Mesenchymal stem cell (in vitro differentiated cells and primary cell): Measurements from ENCODE around the gene SUGP1.

Experiments
- DNase-seq: peaks from one replicate; pipeline ENCODE4 v3.0.0-alpha.2; 2013
- H2AFZ ChIP-seq: one replicate; pipeline ENCODE4 v1.6.1; 2013; ENCODE audit warnings: low read depth, mild to moderate bottlenecking, control low read depth, inconsistent platforms, low read length, moderate library complexity
- H2AK5ac ChIP-seq: 2 replicates; pipeline ENCODE4 v1.6.1; 2013; ENCODE audit warnings: low read length, moderate library complexity, mild to moderate bottlenecking, inconsistent platforms; ENCODE audit not compliant: severe bottlenecking
- H2BK120ac ChIP-seq: one replicate; pipeline ENCODE4 v1.6.1; 2013; ENCODE audit warnings: low read depth, mild to moderate bottlenecking, inconsistent platforms, low read length, moderate library complexity
- H2BK12ac ChIP-seq, 2 experiments: one replicate each; pipeline ENCODE4 v1.6.1; 2013; ENCODE audit warnings: inconsistent platforms in 2 of 2, low read length in 2 of 2, mild to moderate bottlenecking in 2 of 2, moderate library complexity in 2 of 2, control low read depth in 1 of 2
- H2BK15ac ChIP-seq: one replicate; pipeline ENCODE4 v1.6.1; 2013; ENCODE audit warnings: mild to moderate bottlenecking, low read depth, inconsistent platforms; ENCODE audit not compliant: poor library complexity, severe bottlenecking
- H2BK5ac ChIP-seq: 2 replicates; pipeline ENCODE4 v1.6.1; 2013; ENCODE audit warnings: low read depth, mild to moderate bottlenecking, low read length, control low read depth, inconsistent platforms; ENCODE audit not compliant: poor library complexity, severe bottlenecking
- H3K14ac ChIP-seq, 2 experiments: one replicate each; pipeline ENCODE4 v1.6.1; 2013; ENCODE audit warnings: inconsistent platforms in 2 of 2, low read length in 2 of 2, control low read depth in 1 of 2, mild to moderate bottlenecking in 1 of 2, moderate library complexity in 1 of 2
- H3K18ac ChIP-seq, 2 experiments: one replicate each; pipeline ENCODE4 v1.6.1; 2013; ENCODE audit warnings: inconsistent platforms in 2 of 2, low read length in 2 of 2, control low read depth in 1 of 2, low read depth in 1 of 2, mild to moderate bottlenecking in 1 of 2
- H3K23ac ChIP-seq, 2 experiments: one replicate each; pipeline ENCODE4 v1.6.1; 2013; ENCODE audit warnings: inconsistent platforms in 2 of 2, low read length in 2 of 2, mild to moderate bottlenecking in 2 of 2, moderate library complexity in 2 of 2, control low read depth in 1 of 2
- H3K27ac ChIP-seq: 2 replicates; pipeline ENCODE4 v1.5.1; 2013; ENCODE audit warnings: mild to moderate bottlenecking, moderate library complexity, low read length, control low read depth, inconsistent platforms; ENCODE audit not compliant: poor library complexity, severe bottlenecking
- H3K27me3 ChIP-seq, 2 experiments: 2 replicates each; pipeline versions ENCODE4 v1.6.1 to v1.7.0; 2013; ENCODE audit warnings: low read length in 2 of 2, mild to moderate bottlenecking in 2 of 2, moderate library complexity in 2 of 2, control low read depth in 1 of 2, inconsistent platforms in 1 of 2; ENCODE audit not compliant: control insufficient read depth in 1 of 2, insufficient read depth in 1 of 2
- H3K36me3 ChIP-seq, 2 experiments: 2 replicates each; pipeline versions ENCODE4 v1.6.1 to v1.7.0; 2013; ENCODE audit warnings: low read length in 2 of 2, control low read depth in 1 of 2, inconsistent platforms in 1 of 2, low read depth in 1 of 2, mild to moderate bottlenecking in 1 of 2; ENCODE audit not compliant: insufficient read depth in 2 of 2, control insufficient read depth in 1 of 2
- H3K4ac ChIP-seq, 2 experiments: one replicate each; pipeline ENCODE4 v1.6.1; 2013; ENCODE audit warnings: inconsistent platforms in 2 of 2, low read length in 2 of 2, mild to moderate bottlenecking in 2 of 2, moderate library complexity in 2 of 2, control low read depth in 1 of 2, low read depth in 1 of 2
- H3K4me1 ChIP-seq: 2 replicates; pipeline ENCODE4 v1.6.1; 2013; ENCODE audit warnings: low read depth, low read length, control low read depth; ENCODE audit not compliant: control insufficient read depth, insufficient read depth
- H3K4me2 ChIP-seq: 2 replicates; pipeline ENCODE4 v1.6.1; 2013; ENCODE audit warnings: low read length, mild to moderate bottlenecking, inconsistent platforms; ENCODE audit not compliant: poor library complexity, severe bottlenecking
- H3K4me3 ChIP-seq, 2 experiments: 2 replicates each; pipeline versions ENCODE4 v1.5.1 to v1.7.0; 2013; ENCODE audit warnings: low read length in 2 of 2, mild to moderate bottlenecking in 2 of 2, control low read depth in 1 of 2, low read depth in 1 of 2; ENCODE audit not compliant: insufficient read depth in 1 of 2
- H3K79me1 ChIP-seq: replicated peaks from 2 replicates; pipeline ENCODE4 v1.6.1; 2013; ENCODE audit warnings: mild to moderate bottlenecking, control low read depth, low read length, inconsistent platforms; ENCODE audit not compliant: poor library complexity, severe bottlenecking
- H3K9ac ChIP-seq: 2 replicates; pipeline ENCODE4 v1.7.0; 2013; ENCODE audit warnings: mild to moderate bottlenecking, low read length, moderate library complexity
- H3K9me3 ChIP-seq: 2 replicates; pipeline ENCODE4 v1.7.0; 2013; ENCODE audit warnings: mild to moderate bottlenecking, low read length; ENCODE audit not compliant: control insufficient read depth
- H4K8ac ChIP-seq: one replicate; pipeline ENCODE4 v1.6.1; 2013; ENCODE audit warnings: inconsistent platforms, mild to moderate bottlenecking, low read length, moderate library complexity
- H4K91ac ChIP-seq: one replicate; pipeline ENCODE4 v1.6.1; 2013; ENCODE audit warnings: mild to moderate bottlenecking, low read length, inconsistent platforms
- WGBS: methylation state at CpG from one replicate; pipeline ENCODE4 v1.1.7; 2013; ENCODE audit warnings: mixed read lengths; 5-methylcytosine and 5-hydroxymethylcytosine counted together

Gene SUGP1

DNA sequence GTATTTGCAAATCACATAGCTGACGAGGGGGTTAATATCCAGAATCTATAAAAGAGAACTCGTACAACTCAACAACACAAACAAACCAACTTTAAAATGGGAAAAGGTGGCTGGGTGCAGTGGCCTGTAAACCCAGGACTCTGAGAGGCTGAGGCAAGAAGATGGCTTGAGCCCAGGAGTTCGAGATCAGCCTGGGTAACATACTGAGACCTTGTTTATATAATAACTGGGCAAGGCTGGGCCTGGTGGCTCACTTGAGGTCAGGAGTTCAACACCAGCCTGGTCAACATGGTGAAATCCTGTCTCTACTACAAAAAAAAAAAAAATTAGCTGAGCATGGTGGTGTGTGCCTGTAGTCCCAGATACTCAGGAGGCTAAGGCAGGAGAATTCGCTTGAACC, 25.4 kb downstream of the SUGP1 start:
- Histone ChIP-seq H2BK15ac (no peak overlapping the region), H3K4me3 (no peak overlapping the region), H3K27ac (no peak overlapping the region), H3K4me1 (no peaks in the 10 kb centered on the region), H4K8ac (no peak overlapping the region), H3K4me2 (no peak overlapping the region), H3K79me1 (peaks cover 8% of the 10 kb centered on the region), H3K36me3 (peaks cover 39 to 56% of the 10 kb centered on the region in 2 experiments), H3K23ac (no peak overlapping the region), H2BK5ac (no peak overlapping the region), H4K91ac (no peak overlapping the region), H2AFZ (no peak overlapping the region), H3K27me3 (no peaks in the 10 kb centered on the region), H2AK5ac (no peak overlapping the region), H3K9me3 (no peaks in the 10 kb centered on the region), H3K9ac (no peak overlapping the region), H3K4ac (no peak overlapping the region), H2BK12ac (no peak overlapping the region), H2BK120ac (no peak overlapping the region), H3K18ac (no peak overlapping the region), H3K14ac (no peak overlapping the region)
- 100% methylated on average over 2 of the region's 4 CpGs for WGBS
- no peak for DNase-seq

DNA sequence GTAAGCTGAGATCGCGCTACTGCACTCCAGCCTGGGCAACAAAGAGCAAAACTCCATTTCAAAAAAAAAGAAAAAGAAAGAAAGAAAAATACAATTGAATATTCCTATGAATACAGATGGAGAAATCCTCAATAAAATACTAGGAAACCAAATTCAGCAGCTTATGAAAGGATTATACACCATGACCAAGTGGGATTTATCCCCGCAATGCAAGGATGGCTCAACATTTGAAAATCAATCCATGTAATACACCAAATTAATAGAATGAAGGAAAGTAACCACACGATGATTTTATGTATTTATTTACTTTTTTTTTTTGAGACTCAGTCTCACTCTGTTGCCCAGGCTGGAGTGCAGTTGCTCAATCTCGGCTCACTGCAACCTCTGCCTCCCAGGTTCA, 27.7 kb downstream of the SUGP1 start:
- no peak overlapping the region for H3K4me3 ChIP-seq
- no peak overlapping the region for H2BK120ac ChIP-seq
- no peak overlapping the region for H4K91ac ChIP-seq
- no peak overlapping the region for H3K14ac ChIP-seq
- H3K27ac ChIP-seq = no peak overlapping the region
- H3K4ac ChIP-seq = no peak overlapping the region
- no peak overlapping the region for H2BK12ac ChIP-seq
- no peak overlapping the region for H2BK5ac ChIP-seq
- H3K4me2 ChIP-seq = no peak overlapping the region
- H3K18ac ChIP-seq = no peak overlapping the region
- WGBS = 96% methylated on average over 2 of the region's 5 CpGs
- H3K4me1 ChIP-seq = no peaks in the 10 kb centered on the region
- no peak overlapping the region for H2AK5ac ChIP-seq
- no peak overlapping the region for H3K9ac ChIP-seq
- peaks cover 31 to 67% of the 10 kb centered on the region in 2 experiments for H3K36me3 ChIP-seq
- H3K23ac ChIP-seq = no peak overlapping the region
- H2AFZ ChIP-seq = no peak overlapping the region
- no peak overlapping the region for H4K8ac ChIP-seq
- DNase-seq = no peak
- peaks cover 15% of the 10 kb centered on the region for H3K79me1 ChIP-seq
- no peaks in the 10 kb centered on the region for H3K9me3 ChIP-seq
- H3K27me3 ChIP-seq = no peaks in the 10 kb centered on the region
- no peak overlapping the region for H2BK15ac ChIP-seq

DNA sequence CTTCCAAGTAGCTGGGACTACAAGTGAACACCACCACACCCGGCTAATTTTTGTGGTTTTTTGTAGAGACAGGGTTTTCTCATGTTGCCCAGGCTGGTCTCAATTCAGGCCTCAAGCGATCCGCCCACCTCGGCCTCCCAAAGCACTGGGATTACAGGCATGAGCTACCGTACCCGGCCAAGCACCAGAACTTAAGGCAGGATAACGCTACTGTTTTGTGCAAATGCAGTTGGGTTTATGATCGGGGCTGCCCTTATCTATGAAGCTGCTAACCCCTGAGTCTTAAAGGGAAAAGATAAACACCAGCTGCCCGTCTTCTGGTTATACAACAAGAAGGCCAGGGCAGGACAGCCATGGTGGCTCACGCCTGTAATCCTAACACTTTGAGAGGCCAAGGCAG, 34.6 kb downstream of the SUGP1 start:
- no peak for DNase-seq
- 93% methylated on average over 10 of the region's 10 CpGs for whole genome bisulfite sequencing

DNA sequence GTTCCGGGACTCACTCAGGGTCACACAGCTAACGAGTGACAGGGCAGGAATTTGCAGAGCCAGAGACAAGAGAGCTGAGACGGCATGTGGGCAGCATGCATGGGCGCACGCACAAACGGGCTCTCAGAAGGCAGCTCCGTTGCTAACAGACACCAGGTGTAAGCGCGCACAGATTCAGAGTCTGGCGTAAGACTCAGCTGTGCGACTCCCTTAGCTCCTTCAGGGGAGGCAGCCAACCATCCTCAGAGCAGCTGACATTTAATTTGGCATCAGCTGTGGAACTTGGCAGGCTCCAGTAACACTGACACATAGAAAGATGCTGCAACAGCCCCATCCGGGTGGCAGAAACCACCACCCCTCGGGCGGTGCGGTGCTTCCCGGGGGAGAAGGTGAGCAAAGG, 39.7 kb downstream of the SUGP1 start:
- H2BK120ac ChIP-seq = no peak overlapping the region
- peaks cover 64 to 68% of the 10 kb centered on the region in 2 experiments for H3K36me3 ChIP-seq
- peaks cover 4% of the 10 kb centered on the region for H3K79me1 ChIP-seq
- H2BK12ac ChIP-seq = no peak overlapping the region
- H3K4me3 ChIP-seq = no peak overlapping the region
- H3K23ac ChIP-seq = no peak overlapping the region
- no peaks in the 10 kb centered on the region for H3K9me3 ChIP-seq
- no peak overlapping the region for H3K4ac ChIP-seq
- no peak overlapping the region for H2BK5ac ChIP-seq
- H2BK15ac ChIP-seq = no peak overlapping the region
- no peak overlapping the region for H2AK5ac ChIP-seq
- no peak overlapping the region for H4K8ac ChIP-seq
- H3K4me1 ChIP-seq = peaks cover 46% of the 10 kb centered on the region
- H2AFZ ChIP-seq = no peak overlapping the region
- no peak overlapping the region for H3K18ac ChIP-seq
- H3K9ac ChIP-seq = no peak overlapping the region
- no peak overlapping the region for H3K14ac ChIP-seq
- no peak overlapping the region for H3K27ac ChIP-seq
- 96% methylated on average over 16 of the region's 16 CpGs for WGBS
- no peak for DNase-seq
- no peak overlapping the region for H3K4me2 ChIP-seq
- H3K27me3 ChIP-seq = no peaks in the 10 kb centered on the region
- no peak overlapping the region for H4K91ac ChIP-seq

More for the DNA sequence above, 34.6 kb downstream of the SUGP1 start:
- Histone ChIP-seq H3K14ac (no peak overlapping the region), H3K9me3 (no peaks in the 10 kb centered on the region), H3K27ac (no peak overlapping the region), H3K18ac (no peak overlapping the region), H4K8ac (no peak overlapping the region), H3K23ac (no peak overlapping the region), H3K27me3 (no peaks in the 10 kb centered on the region), H3K9ac (no peak overlapping the region), H3K79me1 (peaks cover 16% of the 10 kb centered on the region), H4K91ac (no peak overlapping the region), H2BK120ac (no peak overlapping the region), H2AFZ (no peak overlapping the region), H2BK5ac (no peak overlapping the region), H3K4me1 (peaks cover 5% of the 10 kb centered on the region), H2AK5ac (no peak overlapping the region), H3K4me2 (no peak overlapping the region), H3K4ac (no peak overlapping the region), H2BK15ac (no peak overlapping the region), H2BK12ac (no peak overlapping the region), H3K36me3 (peaks cover 47 to 66% of the 10 kb centered on the region in 2 experiments), H3K4me3 (no peak overlapping the region)
